Lower leg skin (tissue), 4 donors: Measurements from ENCODE around the gene INTS2. TPM values are rescaled to one million over a fixed set of nuclear protein-coding genes. Genes with fewer than 3 reads are reported as not detected.

Experiments
- DNase-seq, 2 donors: peaks; one replicate each; pipeline ENCODE4 v3.0.0-alpha.2; 2019; ENCODE audit warnings: low spot score in 2 of 2
- H3K4me3 ChIP-seq: fragments of 200-600 bp; sonication (generic); 2 replicates; pipeline ENCODE4 v1.5.1; 2017; ENCODE audit warnings: mild to moderate bottlenecking, low read depth; ENCODE audit not compliant: poor library complexity, severe bottlenecking
- CTCF ChIP-seq, 3 donors: fragments of 450-650 bp; IDR thresholded peaks; one replicate each; pipeline ENCODE4 v1.5.1; 2016; ENCODE audit warnings: antibody characterized with exemption in 3 of 3, mild to moderate bottlenecking in 3 of 3, moderate library complexity in 2 of 3
- POLR2A ChIP-seq, 2 donors: fragments of 450-650 bp; IDR thresholded peaks; one replicate each; pipeline ENCODE4 v1.6.1; 2016 to 2017; ENCODE audit warnings: antibody characterized with exemption in 2 of 2, mild to moderate bottlenecking in 1 of 2, moderate library complexity in 1 of 2
- WGBS, 2 donors: methylation state at CpG; one replicate each; pipeline ENCODE4 v1.1.5; 2018; 5-methylcytosine and 5-hydroxymethylcytosine counted together
- intact Hi-C: fragments of 100-400 bp; cut with DNase I; formaldehyde crosslinking; loops from one replicate; pipeline ENCODE4 v1.15.0; 2023; ENCODE audit warnings: low total_unique reads
- total RNA-seq, 4 donors: library from RNA; depleted of rRNA; stranded (reverse); fragments of >200 nt; gene quantifications; one replicate each; pipeline ENCODE4 v1.1.0, GENCODE V29; 2016

INTS2 gene
- total RNA-seq, 4 donors from 2014 or later, result 6.8 to 11.4 (median 9.2) TPM

GRCh38 chr17:61884864-61885263 lies 42.9 kb downstream of the INTS2 start:
- WGBS, 2 donors, result 96 to 98% methylated on average over 3 of the region's 3 CpGs
- DNase-seq, result no peak
- TF ChIP-seq POLR2A (IDR thresholded peaks at IDR 0.05), result no peak
- no peak for TF ChIP-seq CTCF (IDR thresholded peaks at IDR 0.05)
- intact Hi-C loops, result no loop called here
- H3K4me3 ChIP-seq, result no peak overlapping the region

- no peak for DNase-seq
- intact Hi-C loops, result no loop called here
- WGBS, 2 donors, result 94 to 97% methylated on average over 4 of the region's 4 CpGs
- TF ChIP-seq CTCF (IDR thresholded peaks at IDR 0.05) (no peak), POLR2A (IDR thresholded peaks at IDR 0.05) (no peak)
- H3K4me3 ChIP-seq, result no peak overlapping the region
These were observed 47.1 kb downstream of the INTS2 start for GRCh38 chr17:61880589-61881102.

- TF ChIP-seq POLR2A (IDR thresholded peaks at IDR 0.05) (no peak), CTCF (IDR thresholded peaks at IDR 0.05) (no peak)
- intact Hi-C loops, result no loop called here
- WGBS, 2 donors, result 91 to 96% methylated on average over 3 of the region's 3 CpGs
- no peak for DNase-seq
- no peak overlapping the region for H3K4me3 ChIP-seq
These were observed 48.7 kb downstream of the INTS2 start for GRCh38 chr17:61878984-61879612.

- WGBS, 2 donors, result 72 to 97% methylated on average over 2 of the region's 2 CpGs
- TF ChIP-seq CTCF (IDR thresholded peaks at IDR 0.05) (no peak), POLR2A (IDR thresholded peaks at IDR 0.05) (no peak)
- intact Hi-C loops, result no loop called here
- DNase-seq, result no peak
- no peak overlapping the region for H3K4me3 ChIP-seq
These were observed 49.3 kb downstream of the INTS2 start for GRCh38 chr17:61878520-61878919.

- intact Hi-C loops, result no loop called here
- DNase-seq, result no peak
- H3K4me3 ChIP-seq, result no peak overlapping the region
- no peak for TF ChIP-seq POLR2A (IDR thresholded peaks at IDR 0.05)
- no peak for TF ChIP-seq CTCF (IDR thresholded peaks at IDR 0.05)
- 94 to 98% methylated on average over 2 of the region's 2 CpGs for WGBS, 2 donors
These were observed 49.9 kb downstream of the INTS2 start for GRCh38 chr17:61877837-61878236.

GRCh38 chr17:61875804-61876203 lies 52.0 kb downstream of the INTS2 start:
- TF ChIP-seq POLR2A (IDR thresholded peaks at IDR 0.05), result no peak
- no peak for TF ChIP-seq CTCF (IDR thresholded peaks at IDR 0.05)
- no peak overlapping the region for H3K4me3 ChIP-seq
- no peak for DNase-seq
- 94 to 100% methylated on average over 3 of the region's 3 CpGs for WGBS, 2 donors
- intact Hi-C loops, result no loop called here
